ENCODE results near the gene ATAT1.
"Not testable (repeated sequence)": the region's sequence is repeated elsewhere in the genome, so short reads cannot be mapped to it uniquely, and the experiment has no call there.

GRCh38 chr6:30666300-30666699 is 39.6 kb downstream of the ATAT1 start:
- not testable (repeated sequence) for TF ChIP-seq PHF5A (CRISPR knock-in tag; IDR thresholded peaks at IDR 0.05; ENCODE audit: low read depth, unreplicated experiment); ZNF296 (CRISPR knock-in tag; conservative IDR thresholded peaks at IDR 0.05); ZMYM4 (CRISPR knock-in tag; IDR thresholded peaks at IDR 0.05); CTCF (CRISPR knock-in tag; IDR thresholded peaks at IDR 0.05); ZBTB40 (IDR thresholded peaks at IDR 0.05); ZBTB40 (CRISPR knock-in tag; IDR thresholded peaks at IDR 0.05)
